Central memory CD4-positive, alpha-beta T cell (primary cell): Measurements from ENCODE around the gene TC2N.
"Not testable (repeated sequence)": the region's sequence is repeated elsewhere in the genome, so short reads cannot be mapped to it uniquely, and the experiment has no call there.

Experiments
- DNase-seq: peaks from one replicate; pipeline ENCODE4 v3.0.0; 2022

The TC2N gene

GRCh38 chr14:91888641-91889476, 21.5 kb upstream of the TC2N start:
- no peak for DNase-seq

GRCh38 chr14:91886961-91887360, 19.6 kb upstream of the TC2N start:
- no peak for DNase-seq

GRCh38 chr14:91885839-91886238, 18.5 kb upstream of the TC2N start:
- no peak for DNase-seq

GRCh38 chr14:91885113-91885712, 17.9 kb upstream of the TC2N start:
- DNase-seq = no peak

GRCh38 chr14:91884664-91885063, 17.3 kb upstream of the TC2N start:
- DNase-seq = no peak

- no peak for DNase-seq
These were observed 16.4 kb upstream of the TC2N start for GRCh38 chr14:91883753-91884152.

- no peak for DNase-seq
These were observed 15.4 kb upstream of the TC2N start for GRCh38 chr14:91882776-91883175.

DNA sequence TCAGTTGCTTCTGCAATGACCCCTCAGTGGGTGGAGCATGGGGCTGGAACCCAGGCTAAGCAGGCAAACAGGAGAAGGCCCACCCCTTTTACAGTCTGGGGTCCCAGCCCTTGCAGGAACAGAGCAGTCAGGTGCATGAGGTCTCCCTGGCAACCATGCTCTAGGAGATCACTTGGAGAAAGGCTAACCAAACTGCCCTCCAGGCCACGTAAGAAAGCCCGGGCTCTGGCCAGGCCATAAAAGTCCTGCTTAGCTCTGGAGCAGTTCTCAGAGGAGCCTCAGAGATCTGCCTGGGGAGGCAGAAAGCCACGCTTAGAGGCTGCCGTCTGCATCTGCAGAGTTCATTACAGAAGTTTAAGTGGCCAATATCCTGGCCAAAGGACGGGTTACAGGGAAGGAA, 15.0 kb upstream of the TC2N start:
- no peak for DNase-seq

GRCh38 chr14:91879196-91879595, 11.9 kb upstream of the TC2N start:
- no peak for DNase-seq

DNA sequence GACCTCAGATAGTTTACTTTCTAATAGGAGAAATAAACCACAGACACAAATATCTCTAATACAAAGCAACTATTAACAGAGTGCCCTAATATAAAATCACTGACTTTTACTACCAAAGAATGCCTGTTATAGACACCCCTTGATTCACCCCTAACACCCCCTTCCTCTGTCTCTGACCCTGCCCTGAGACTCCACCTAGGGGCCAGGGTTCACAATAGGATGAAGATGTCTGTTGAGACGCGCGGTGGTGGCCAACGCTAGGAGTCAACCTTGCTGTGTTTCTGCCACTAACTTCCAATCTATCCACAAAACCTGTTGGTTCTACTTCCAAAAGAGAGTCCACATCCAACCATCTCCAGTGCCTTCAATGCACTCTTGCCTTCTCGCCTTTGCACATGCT, 10.9 kb upstream of the TC2N start:
- DNase-seq = no peak

GRCh38 chr14:91877376-91877915, 10.1 kb upstream of the TC2N start:
- no peak for DNase-seq

DNA sequence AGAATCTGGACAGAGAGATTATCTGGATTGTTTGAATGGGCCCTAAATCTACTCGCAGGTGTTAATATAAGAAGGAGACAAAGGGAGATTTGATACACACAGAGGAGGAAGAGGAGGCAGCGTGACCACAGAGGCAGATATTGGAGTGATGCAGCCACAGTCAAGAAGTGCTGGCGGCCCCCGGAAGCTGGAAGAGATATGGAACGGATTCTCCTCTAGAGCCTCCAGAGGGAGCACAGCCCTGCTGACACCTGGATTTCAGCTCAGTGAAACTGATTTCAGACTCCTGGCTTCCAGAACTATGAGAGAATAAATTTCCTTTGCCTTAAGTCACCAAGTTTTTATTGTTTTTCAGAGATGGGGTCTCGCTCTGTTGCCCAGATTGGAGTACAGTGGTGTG, 9.2 kb upstream of the TC2N start:
- no peak for DNase-seq

GRCh38 chr14:91875525-91876286, 8.4 kb upstream of the TC2N start:
- DNase-seq = no peak

GRCh38 chr14:91873471-91874415, 6.4 kb upstream of the TC2N start:
- DNase-seq = peak; percentile 89

- DNase-seq = peak; percentile 77
These were observed 5.5 kb upstream of the TC2N start for GRCh38 chr14:91872517-91873470.

DNA sequence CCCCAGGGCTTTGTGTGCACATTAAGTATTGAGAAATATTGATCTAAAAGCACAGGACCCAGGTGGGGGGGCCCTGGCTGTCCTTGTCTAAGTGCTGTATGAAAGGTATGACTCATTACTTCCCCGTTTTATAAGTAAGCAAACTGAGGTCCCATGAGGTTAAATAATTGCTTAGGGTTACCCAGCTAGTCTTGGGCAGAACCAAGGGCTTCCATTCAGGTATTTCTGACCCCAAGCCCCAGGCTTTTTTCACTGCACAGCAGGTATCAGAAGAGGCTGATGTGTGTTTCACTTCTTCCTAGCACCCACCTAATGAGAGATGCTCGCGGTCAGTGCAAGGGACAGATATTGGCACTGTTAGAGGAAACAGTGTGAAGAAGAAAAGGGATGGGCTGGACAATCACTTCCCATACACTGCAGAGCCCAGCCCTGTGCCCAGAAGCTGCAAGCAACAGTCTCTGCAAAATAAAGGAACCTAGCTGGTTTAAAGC, 4.7 kb upstream of the TC2N start:
- no peak for DNase-seq

- not testable (repeated sequence) for DNase-seq
These were observed 4.1 kb upstream of the TC2N start for GRCh38 chr14:91871401-91871800.

GRCh38 chr14:91870890-91871289, 3.6 kb upstream of the TC2N start:
- no peak for DNase-seq

DNA sequence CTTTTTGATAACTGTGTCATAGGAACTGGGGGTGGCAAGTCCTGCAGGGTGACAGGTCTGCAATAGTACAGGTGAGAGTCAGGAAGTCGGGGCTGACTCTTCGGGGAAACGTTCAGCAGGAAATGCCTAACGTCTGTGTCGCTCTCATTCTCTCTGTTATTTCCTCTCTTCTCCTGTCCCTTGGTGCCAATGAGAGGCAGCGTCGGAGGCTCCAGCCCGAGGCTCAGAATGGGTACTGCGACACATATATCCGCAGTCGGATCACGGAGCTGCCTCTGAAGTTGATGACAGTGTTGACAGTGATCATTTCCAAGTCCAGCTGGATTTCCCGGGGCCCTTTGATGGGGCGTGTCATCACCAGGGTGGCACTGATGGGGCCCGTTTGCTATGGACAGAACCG, 2.7 kb upstream of the TC2N start:
- DNase-seq = peak; percentile 84

DNA sequence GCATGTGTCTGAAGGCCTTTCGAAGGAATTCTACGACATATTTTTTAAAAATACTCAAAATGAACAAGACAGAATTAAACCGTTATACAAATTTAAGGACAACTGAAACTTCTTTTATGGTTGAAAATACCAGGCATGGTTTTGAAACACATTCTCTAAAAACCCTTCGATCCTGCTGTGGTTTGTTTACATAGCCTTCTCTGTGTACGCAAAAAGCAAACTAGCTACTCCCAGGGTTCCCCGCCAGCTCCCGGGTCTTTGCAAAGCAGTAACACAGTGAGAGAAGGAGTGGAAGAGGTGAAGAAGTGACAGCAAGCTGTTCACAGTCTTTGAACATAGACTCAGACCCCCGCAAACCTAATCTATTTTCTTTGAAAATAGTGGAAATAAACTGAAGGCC, 2.2 kb upstream of the TC2N start:
- DNase-seq = no peak
